ENCODE results near the gene TRAPPC1. TPM values are rescaled to one million over a fixed set of nuclear protein-coding genes. Genes with fewer than 3 reads are reported as not detected.

The TRAPPC1 gene
- total and polyA plus RNA-seq, 7 experiments from 2014 or later: 71.4 to 235 (median 115) TPM

DNA sequence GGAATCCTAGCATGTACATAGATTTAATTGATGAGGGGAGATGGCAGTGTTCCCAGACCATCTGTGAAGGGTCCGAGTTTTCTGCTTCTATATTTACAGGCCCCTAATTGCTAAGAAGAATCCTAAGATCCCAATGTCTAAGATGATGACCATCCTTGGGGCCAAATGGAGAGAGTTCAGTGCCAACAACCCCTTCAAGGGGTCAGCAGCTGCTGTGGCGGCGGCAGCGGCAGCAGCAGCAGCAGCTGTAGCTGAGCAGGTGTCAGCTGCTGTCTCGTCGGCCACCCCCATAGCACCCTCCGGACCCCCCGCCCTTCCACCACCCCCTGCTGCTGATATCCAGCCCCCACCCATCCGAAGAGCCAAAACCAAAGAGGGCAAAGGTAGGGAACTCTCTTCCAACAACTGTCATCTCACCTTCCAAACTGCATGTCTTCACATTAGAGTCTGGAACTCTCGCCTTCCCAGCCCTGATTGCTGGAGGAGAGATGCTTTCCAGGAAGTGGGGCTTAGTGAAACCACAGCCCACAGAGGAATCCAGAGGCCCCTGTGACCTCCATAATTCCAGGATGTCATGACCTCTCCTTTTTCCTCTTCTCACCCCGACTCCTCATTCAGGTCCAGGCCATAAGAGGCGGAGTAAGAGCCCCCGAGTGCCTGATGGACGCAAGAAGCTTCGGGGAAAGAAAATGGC lies 38.4 kb downstream of the TRAPPC1 start:
- DNase-seq (no peak), ATAC-seq (no peak)
- POLR2A ChIA-PET: interaction anchor here (0.6 kb wide), 1 partner anchor 487 kb away, joined by 3 read pairs; no protein-coding TSS in a partner anchor
- H3K36me3 ChIP-seq (ENCODE audit: control insufficient read depth in 2 of 3, insufficient read depth in 3 of 3, low read length in 3 of 3): peaks cover 39 to 83% (median 52%) of the 10 kb centered on the region in 3 experiments
- H3K27me3 ChIP-seq (ENCODE audit: control insufficient read depth in 2 of 2, insufficient read depth in 2 of 2, low read length in 2 of 2): no peaks in the 10 kb centered on the region
- intact Hi-C loops (cut with micrococcal nuclease): no loop called here
- H3K4me1 ChIP-seq (ENCODE audit: control insufficient read depth in 2 of 2, insufficient read depth in 2 of 2, low read length in 2 of 2): peaks cover 12 to 15% of the 10 kb centered on the region in 2 donors
- H3K4me3 Mint-ChIP-seq: no peak overlapping the region
- no peaks in the 10 kb centered on the region for H3K27me3 Mint-ChIP-seq
- CTCF ChIA-PET: interaction anchor here (0.6 to 0.8 kb wide), 3 partner anchors 30 to 597 kb away, joined by 3 read pairs; no protein-coding TSS in a partner anchor
- peaks cover 8 to 33% (median 25%) of the 10 kb centered on the region in 7 donors for H3K4me1 Mint-ChIP-seq
- no peaks in the 10 kb centered on the region for H3K9me3 ChIP-seq (ENCODE audit: control insufficient read depth in 2 of 3, low read length in 3 of 3)
- H3K27ac ChIP-seq (ENCODE audit: low read depth, low read length): no peak overlapping the region
- peaks cover 20 to 56% (median 41%) of the 10 kb centered on the region in 5 donors for H3K36me3 Mint-ChIP-seq
- H3K9me3 Mint-ChIP-seq: no peaks in the 10 kb centered on the region
- H3K27ac Mint-ChIP-seq: peak overlapping the region in 5 of 9 donors; percentile 15 to 54 (median 32)
- no peak overlapping the region for H3K4me3 ChIP-seq (ENCODE audit: low read length)

DNA sequence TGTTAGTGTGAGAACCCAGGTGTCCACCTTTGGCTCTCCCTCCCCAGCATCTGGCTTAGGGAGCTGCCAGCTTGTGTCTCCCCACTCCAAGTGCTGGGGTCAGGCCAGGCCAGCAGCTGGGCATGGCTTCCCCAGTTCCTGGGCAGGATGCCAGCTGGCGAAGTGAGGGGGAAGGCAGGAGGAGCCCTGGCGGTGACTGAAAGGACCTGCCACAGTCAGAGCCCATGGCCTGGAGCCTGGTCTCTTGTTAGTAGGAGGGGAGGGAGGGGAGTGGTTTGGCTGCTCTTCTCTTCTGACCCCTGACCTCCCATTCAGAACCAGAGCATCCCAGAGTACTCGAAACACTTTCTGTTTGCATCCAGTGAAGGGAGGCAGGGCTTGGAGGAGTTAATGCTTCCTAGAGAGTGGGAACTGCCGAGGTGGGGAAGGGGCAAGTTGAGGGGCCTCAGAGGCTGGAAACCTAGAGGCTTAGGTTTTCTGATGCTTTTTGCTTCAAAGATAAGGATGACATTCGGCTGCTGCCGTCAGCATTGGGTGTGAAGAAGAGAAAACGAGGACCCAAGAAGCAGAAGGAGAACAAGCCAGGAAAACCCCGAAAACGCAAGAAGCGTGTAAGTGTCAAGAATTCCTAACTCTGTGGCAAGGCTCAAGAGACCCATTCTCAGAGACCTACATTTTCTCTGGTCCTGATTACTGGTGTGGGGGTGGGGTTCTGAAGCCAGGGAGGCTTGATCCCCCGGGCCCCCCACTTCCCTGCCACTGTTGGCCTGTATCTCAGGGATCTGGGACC lies 42.4 kb downstream of the TRAPPC1 start:
- Histone ChIP-seq H3K27ac (ENCODE audit: low read depth, low read length) (peak overlapping the region; percentile 91), H3K4me3 (ENCODE audit: low read length) (peak overlapping the region; percentile 61), H3K36me3 (ENCODE audit: control insufficient read depth in 2 of 3, insufficient read depth in 3 of 3, low read length in 3 of 3) (peaks cover 16 to 58% (median 29%) of the 10 kb centered on the region in 3 experiments), H3K4me1 (ENCODE audit: control insufficient read depth in 2 of 2, insufficient read depth in 2 of 2, low read length in 2 of 2) (peaks cover 15 to 21% of the 10 kb centered on the region in 2 donors), H3K9me3 (ENCODE audit: control insufficient read depth in 2 of 3, low read length in 3 of 3) (no peaks in the 10 kb centered on the region), H3K27me3 (ENCODE audit: control insufficient read depth in 2 of 2, insufficient read depth in 2 of 2, low read length in 2 of 2) (no peaks in the 10 kb centered on the region)
- peak overlapping the region in 2 of 10 donors; percentile 8 to 10 for H3K4me3 Mint-ChIP-seq
- H3K27ac Mint-ChIP-seq: peak overlapping the region in 3 of 9 donors; percentile 2 to 73 (median 32)
- peaks cover 0 to 6% (median 0%) of the 10 kb centered on the region in 11 donors for H3K9me3 Mint-ChIP-seq
- peaks cover 9 to 28% (median 12%) of the 10 kb centered on the region in 5 donors for H3K36me3 Mint-ChIP-seq
- DNase-seq: peak in 2 of 9 donors; percentile 31 to 33
- ChIA-PET CTCF (interaction anchor here (0.5 to 1.4 kb wide), 7 partner anchors 9 to 272 kb away, joined by 3 to 4 read pairs (median 3); no protein-coding TSS in a partner anchor), POLR2A (interaction anchor here (0.7 to 1.1 kb wide), 7 partner anchors 10 to 34 kb away, joined by 3 to 4 read pairs (median 3); no protein-coding TSS in a partner anchor)
- H3K4me1 Mint-ChIP-seq: peaks cover 0 to 17% (median 8%) of the 10 kb centered on the region in 7 donors
- ATAC-seq: no peak
- H3K27me3 Mint-ChIP-seq: no peaks in the 10 kb centered on the region
- intact Hi-C loops (cut with micrococcal nuclease): loop anchor here (5.0 to 10.0 kb wide), 4 partner anchors 43 to 407 kb away; partner anchors contain the start of genes CNTROB (in 1 of the 2), POLR2A (in 1 of the 2), SLC35G6 (in 1 of the 2) and TRAPPC1 (in 1 of the 2)

DNA sequence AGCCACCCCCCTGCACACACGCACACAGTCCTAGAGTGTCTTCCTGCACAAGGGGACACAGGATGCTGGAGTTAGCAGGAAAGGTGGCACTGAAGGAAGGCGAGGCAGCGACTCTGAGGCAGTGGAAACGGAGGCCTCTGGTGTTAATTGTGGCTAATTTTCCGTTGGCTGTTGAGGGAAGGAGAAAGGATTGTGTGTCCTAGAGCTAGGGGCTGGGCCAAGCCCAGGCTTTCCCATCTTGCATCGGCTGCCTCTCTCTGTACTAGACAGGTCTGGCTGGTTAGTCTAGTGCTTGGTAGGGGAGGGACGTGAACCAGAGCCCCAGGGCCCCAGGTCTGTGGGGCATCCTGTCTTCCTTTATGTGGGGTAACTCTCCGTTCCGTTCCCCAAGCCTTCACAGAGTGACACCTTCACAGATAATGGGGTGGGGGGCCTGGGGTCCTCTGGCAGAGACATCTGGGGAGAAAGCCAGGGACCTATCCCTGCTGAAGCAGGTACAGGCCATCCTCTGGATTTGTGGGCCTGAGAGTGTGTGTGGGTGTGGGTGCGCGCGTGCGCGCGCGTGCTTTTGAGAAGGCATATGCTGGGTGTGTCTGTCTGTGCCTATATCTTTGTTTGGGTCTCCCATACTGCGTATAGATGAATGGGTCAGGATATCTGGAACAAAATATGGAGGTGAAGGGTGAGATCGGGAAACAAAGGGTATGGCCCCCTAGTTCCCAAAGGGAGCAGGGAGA lies 43.4 kb downstream of the TRAPPC1 start, which contains the start of gene CHD3:
Gene CHD3, plus strand, starts transcription at position 606 of the 737 bp plus-strand sequence. CDS start 212 bp downstream, outside the sequence.
- peaks cover 23 to 28% of the 10 kb centered on the region in 2 donors for H3K4me1 ChIP-seq (ENCODE audit: control insufficient read depth in 2 of 2, insufficient read depth in 2 of 2, low read length in 2 of 2)
- ChIA-PET POLR2A (interaction anchor here (0.7 to 1.2 kb wide), 6 partner anchors 11 to 33 kb away, joined by 3 to 4 read pairs (median 4); partner anchors contain the start of gene NAA38), CTCF (interaction anchor here (1.2 to 1.4 kb wide), 3 partner anchors 10 to 102 kb away, joined by 3 to 4 read pairs (median 4); no protein-coding TSS in a partner anchor)
- Mint-ChIP-seq H3K4me1 (peaks cover 0 to 17% (median 8%) of the 10 kb centered on the region in 7 donors), H3K9me3 (peaks cover 0 to 6% (median 0%) of the 10 kb centered on the region in 11 donors), H3K27ac (peak within 1 kb of the TSS in 3 of 9 donors; percentile 2 to 73 (median 32)), H3K27me3 (no peaks in the 10 kb centered on the region), H3K4me3 (peak within 1 kb of the TSS in 2 of 10 donors; percentile 8 to 10), H3K36me3 (peaks cover 9 to 17% (median 12%) of the 10 kb centered on the region in 5 donors)
- peak within 1 kb of the TSS; percentile 61 for H3K4me3 ChIP-seq (ENCODE audit: low read length)
- DNase-seq (peak in 8 of 9 donors; percentile 41 to 66 (median 47)), ATAC-seq (peak; percentile 10)
- H3K36me3 ChIP-seq (ENCODE audit: control insufficient read depth in 2 of 3, insufficient read depth in 3 of 3, low read length in 3 of 3): peaks cover 7 to 48% (median 19%) of the 10 kb centered on the region in 3 experiments
- peak within 1 kb of the TSS; percentile 91 for H3K27ac ChIP-seq (ENCODE audit: low read depth, low read length)
- intact Hi-C loops (cut with micrococcal nuclease): loop anchor here (5.0 to 10.0 kb wide), 4 partner anchors 44 to 406 kb away; partner anchors contain the start of genes CNTROB (in 1 of the 2), POLR2A (in 1 of the 2), SLC35G6 (in 1 of the 2) and TRAPPC1 (in 1 of the 2)
- H3K9me3 ChIP-seq (ENCODE audit: control insufficient read depth in 2 of 3, low read length in 3 of 3): no peaks in the 10 kb centered on the region
- H3K27me3 ChIP-seq (ENCODE audit: control insufficient read depth in 2 of 2, insufficient read depth in 2 of 2, low read length in 2 of 2): no peaks in the 10 kb centered on the region

DNA sequence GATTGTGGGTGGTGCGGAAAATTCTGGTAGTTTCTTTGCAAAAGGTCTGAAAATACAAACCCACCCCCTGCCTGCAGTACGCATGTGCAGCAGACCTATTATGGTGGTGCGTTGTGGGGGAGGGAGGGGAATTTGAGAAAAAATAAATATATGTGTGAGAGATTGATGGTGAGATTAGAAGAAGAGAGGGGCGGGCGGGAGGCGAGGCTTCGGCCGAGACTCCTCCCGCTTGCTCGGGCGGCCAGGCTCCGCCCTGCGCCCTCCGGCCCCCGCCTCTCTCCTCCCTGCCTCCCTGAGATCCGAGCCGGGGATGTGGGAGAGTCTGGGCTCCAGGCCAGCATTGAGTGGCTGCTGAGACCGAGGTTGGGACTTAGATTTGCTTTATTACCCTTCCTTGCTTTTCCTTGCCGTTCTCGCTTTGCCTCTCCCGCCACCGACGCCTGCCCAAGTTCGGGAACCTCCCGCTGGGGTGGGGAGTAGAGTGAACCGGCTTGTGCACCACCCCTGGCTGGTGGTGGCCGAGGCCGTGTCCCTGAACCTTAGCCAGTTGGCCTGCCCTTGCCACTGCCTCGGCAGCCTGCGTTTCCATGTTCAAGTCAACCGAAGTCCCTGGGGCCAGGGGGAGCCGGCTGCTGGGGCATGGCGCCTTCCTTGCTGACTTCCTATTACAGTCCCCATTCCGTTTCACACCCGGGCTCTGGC lies 44.1 kb downstream of the TRAPPC1 start:
- H3K4me3 ChIP-seq (ENCODE audit: low read length): peak overlapping the region; percentile 61
- intact Hi-C loops (cut with micrococcal nuclease): loop anchor here (1.0 to 10.0 kb wide), 21 partner anchors 8 to 452 kb away; partner anchors contain the start of genes CNTROB (in 2 of the 2), NAA38 (in 2 of the 2), CTC1 (in 1 of the 2) and KDM6B (in 1 of the 2)
- Mint-ChIP-seq H3K4me3 (no peak overlapping the region), H3K9me3 (peaks cover 0 to 6% (median 0%) of the 10 kb centered on the region in 11 donors), H3K27ac (no peak overlapping the region), H3K36me3 (peaks cover 9 to 14% (median 12%) of the 10 kb centered on the region in 5 donors), H3K27me3 (no peaks in the 10 kb centered on the region), H3K4me1 (peaks cover 0 to 17% (median 8%) of the 10 kb centered on the region in 7 donors)
- CTCF ChIA-PET: no interaction called here
- H3K27me3 ChIP-seq (ENCODE audit: control insufficient read depth in 2 of 2, insufficient read depth in 2 of 2, low read length in 2 of 2): no peaks in the 10 kb centered on the region
- ATAC-seq (peak; percentile 83), DNase-seq (peak; percentile 41 to 96 (median 93))
- no peaks in the 10 kb centered on the region for H3K9me3 ChIP-seq (ENCODE audit: control insufficient read depth in 2 of 3, low read length in 3 of 3)
- H3K4me1 ChIP-seq (ENCODE audit: control insufficient read depth in 2 of 2, insufficient read depth in 2 of 2, low read length in 2 of 2): peaks cover 28 to 29% of the 10 kb centered on the region in 2 donors
- H3K36me3 ChIP-seq (ENCODE audit: control insufficient read depth in 2 of 3, insufficient read depth in 3 of 3, low read length in 3 of 3): peaks cover 7 to 41% (median 19%) of the 10 kb centered on the region in 3 experiments
- H3K27ac ChIP-seq (ENCODE audit: low read depth, low read length): peak overlapping the region; percentile 91
- POLR2A ChIA-PET: interaction anchor here (1.2 kb wide), 1 partner anchor 30 kb away, joined by 4 read pairs; the partner anchor contains the start of gene NAA38

DNA sequence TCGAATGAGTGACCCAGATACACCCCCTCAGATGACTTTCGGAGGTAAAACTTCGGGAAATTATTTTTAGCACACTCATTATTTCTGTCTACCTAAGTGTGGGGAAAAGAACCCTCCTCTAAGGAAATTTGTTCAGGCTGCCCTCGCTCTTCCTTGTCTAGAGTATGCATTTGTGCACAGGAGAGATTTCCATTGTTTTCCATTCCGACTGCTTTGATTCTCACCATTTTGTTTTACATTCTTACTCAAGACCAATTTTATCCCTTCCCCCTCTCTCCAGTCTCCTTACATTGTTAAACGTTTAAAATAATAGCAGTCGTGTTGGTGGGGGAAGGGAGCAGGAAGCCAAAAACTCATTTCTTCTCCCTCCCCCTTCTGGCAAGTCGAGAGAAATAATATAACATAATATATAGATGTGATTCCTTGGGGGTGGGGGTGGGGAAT lies 44.7 kb downstream of the TRAPPC1 start:
- H3K9me3 ChIP-seq (ENCODE audit: control insufficient read depth in 2 of 3, low read length in 3 of 3): no peaks in the 10 kb centered on the region
- intact Hi-C loops (cut with micrococcal nuclease): loop anchor here (1.0 to 10.0 kb wide), 21 partner anchors 8 to 452 kb away; partner anchors contain the start of genes CNTROB (in 2 of the 2), NAA38 (in 2 of the 2), CTC1 (in 1 of the 2) and KDM6B (in 1 of the 2)
- no peak overlapping the region for H3K27ac Mint-ChIP-seq
- H3K36me3 Mint-ChIP-seq: peaks cover 9 to 13% (median 11%) of the 10 kb centered on the region in 5 donors
- peaks cover 0 to 6% (median 0%) of the 10 kb centered on the region in 11 donors for H3K9me3 Mint-ChIP-seq
- peak overlapping the region; percentile 91 for H3K27ac ChIP-seq (ENCODE audit: low read depth, low read length)
- ChIA-PET CTCF (no interaction called here), POLR2A (interaction anchor here (1.3 to 1.7 kb wide), 5 partner anchors 18 to 50 kb away, joined by 5 to 14 read pairs (median 6); partner anchors contain the start of genes CYB5D1 and NAA38)
- peak overlapping the region; percentile 61 for H3K4me3 ChIP-seq (ENCODE audit: low read length)
- peaks cover 0 to 17% (median 7%) of the 10 kb centered on the region in 7 donors for H3K4me1 Mint-ChIP-seq
- no peak overlapping the region for H3K4me3 Mint-ChIP-seq
- peaks cover 7 to 36% (median 17%) of the 10 kb centered on the region in 3 experiments for H3K36me3 ChIP-seq (ENCODE audit: control insufficient read depth in 2 of 3, insufficient read depth in 3 of 3, low read length in 3 of 3)
- H3K27me3 Mint-ChIP-seq: no peaks in the 10 kb centered on the region
- H3K27me3 ChIP-seq (ENCODE audit: control insufficient read depth in 2 of 2, insufficient read depth in 2 of 2, low read length in 2 of 2): no peaks in the 10 kb centered on the region
- H3K4me1 ChIP-seq (ENCODE audit: control insufficient read depth in 2 of 2, insufficient read depth in 2 of 2, low read length in 2 of 2): peaks cover 28 to 35% of the 10 kb centered on the region in 2 donors
- ATAC-seq (no peak), DNase-seq (no peak)
